MM.1S (cell line): ENCODE data around the gene PRKCB.

Experiments
- DNase-seq: peaks from one replicate; pipeline ENCODE4 v3.0.0-alpha.2; 2015
- H2AFZ ChIP-seq: fragments of 300-600 bp; sonication (generic); 2 replicates; pipeline ENCODE4 v1.6.0; 2016; ENCODE audit warnings: antibody characterized with exemption, low read length
- H3F3A ChIP-seq: fragments of 300-600 bp; sonication (generic); 2 replicates; pipeline ENCODE4 v1.6.1; 2016; ENCODE audit warnings: mild to moderate bottlenecking, antibody characterized with exemption, low read length, moderate library complexity, mixed read lengths; ENCODE audit not compliant: insufficient read depth
- H3K27ac ChIP-seq: fragments of 300-600 bp; sonication (generic); 2 replicates; pipeline ENCODE4 v1.5.1; 2016; ENCODE audit warnings: mild to moderate bottlenecking, low read length
- H3K27me3 ChIP-seq: fragments of 300-600 bp; sonication (generic); replicated peaks from 2 replicates; pipeline ENCODE4 v1.6.0; 2016; ENCODE audit warnings: low read length; ENCODE audit not compliant: insufficient read depth
- H3K36me3 ChIP-seq: fragments of 300-600 bp; sonication (generic); replicated peaks from 2 replicates; pipeline ENCODE4 v1.6.1; 2016; ENCODE audit warnings: mild to moderate bottlenecking, low read length, mixed read lengths; ENCODE audit not compliant: insufficient read depth
- H3K4me1 ChIP-seq: fragments of 300-600 bp; sonication (generic); 2 replicates; pipeline ENCODE4 v1.6.1; 2016; ENCODE audit warnings: low read length, mixed read lengths
- H3K4me2 ChIP-seq: fragments of 300-600 bp; sonication (generic); 2 replicates; pipeline ENCODE4 v1.6.0; 2016; ENCODE audit warnings: low read depth, low read length
- H3K4me3 ChIP-seq: fragments of 300-600 bp; sonication (generic); 2 replicates; pipeline ENCODE4 v1.5.1; 2016; ENCODE audit warnings: low read length, mixed read lengths
- H3K79me2 ChIP-seq: fragments of 300-600 bp; sonication (generic); 2 replicates; pipeline ENCODE4 v1.6.1; 2016; ENCODE audit warnings: mixed run types, low read length, mixed read lengths
- H3K9ac ChIP-seq: fragments of 300-600 bp; sonication (generic); 2 replicates; pipeline ENCODE4 v1.6.1; 2016; ENCODE audit warnings: low read length, mixed read lengths
- H3K9me2 ChIP-seq: fragments of 300-600 bp; sonication (generic); replicated peaks from 2 replicates; pipeline ENCODE4 v1.6.1; 2016; ENCODE audit warnings: mild to moderate bottlenecking, low read length, mixed read lengths; ENCODE audit not compliant: insufficient read depth
- H3K9me3 ChIP-seq: fragments of 300-600 bp; sonication (generic); replicated peaks from 2 replicates; pipeline ENCODE4 v1.6.1; 2016; ENCODE audit warnings: mild to moderate bottlenecking, low read length, mixed read lengths; ENCODE audit not compliant: insufficient read depth
- H4K20me1 ChIP-seq: fragments of 300-600 bp; sonication (generic); 2 replicates; pipeline ENCODE4 v1.6.1; 2016; ENCODE audit warnings: mild to moderate bottlenecking, low read length, moderate library complexity, mixed read lengths; ENCODE audit not compliant: insufficient read depth
- CTCF ChIP-seq: fragments of 300-600 bp; sonication (generic); IDR thresholded peaks from 2 replicates; pipeline ENCODE4 v1.5.1; 2016; ENCODE audit warnings: antibody characterized with exemption, low read length, mixed read lengths
- EZH2 ChIP-seq: fragments of 300-600 bp; sonication (generic); optimal IDR thresholded peaks from 2 replicates; pipeline ENCODE3; 2017; ENCODE audit warnings: low read depth, mild to moderate bottlenecking, antibody characterized with exemption, low read length, mixed read lengths
- EZH2phosphoT487 ChIP-seq: fragments of 300-600 bp; sonication (generic); IDR thresholded peaks from 2 replicates; pipeline ENCODE4 v1.6.1; 2018; ENCODE audit warnings: antibody characterized with exemption, low read length

Gene PRKCB

GRCh38 chr16:23871924-23872323 is 36.1 kb downstream of the PRKCB start:
- no peak for DNase-seq
- Histone ChIP-seq H3K4me3 (no peak overlapping the region), H3K4me1 (no peaks in the 10 kb centered on the region), H3K79me2 (no peaks in the 10 kb centered on the region), H3K27me3 (no peaks in the 10 kb centered on the region), H3K9me3 (no peaks in the 10 kb centered on the region), H3K9ac (no peak overlapping the region), H3F3A (no peaks in the 10 kb centered on the region), H3K9me2 (no peaks in the 10 kb centered on the region), H3K36me3 (no peaks in the 10 kb centered on the region), H3K4me2 (no peak overlapping the region), H4K20me1 (no peaks in the 10 kb centered on the region), H2AFZ (no peak overlapping the region), H3K27ac (no peak overlapping the region)
- TF ChIP-seq CTCF (no peak), EZH2phosphoT487 (no peak)

GRCh38 chr16:23874613-23875294 is 39.0 kb downstream of the PRKCB start:
- TF ChIP-seq CTCF, result no peak
- no peak for TF ChIP-seq EZH2
- no peak for TF ChIP-seq EZH2phosphoT487
- DNase-seq, result no peak
- H3K36me3 ChIP-seq, result no peaks in the 10 kb centered on the region
- no peak overlapping the region for H3K9ac ChIP-seq
- H3K4me1 ChIP-seq, result no peaks in the 10 kb centered on the region
- no peaks in the 10 kb centered on the region for H4K20me1 ChIP-seq
- no peak overlapping the region for H3K27ac ChIP-seq
- H3K9me3 ChIP-seq, result no peaks in the 10 kb centered on the region
- no peaks in the 10 kb centered on the region for H3K79me2 ChIP-seq
- no peaks in the 10 kb centered on the region for H3K27me3 ChIP-seq
- H3F3A ChIP-seq, result no peaks in the 10 kb centered on the region
- H3K4me3 ChIP-seq, result no peak overlapping the region
- no peaks in the 10 kb centered on the region for H3K9me2 ChIP-seq
- no peak overlapping the region for H2AFZ ChIP-seq
- no peak overlapping the region for H3K4me2 ChIP-seq

GRCh38 chr16:23876256-23876896 is 40.6 kb downstream of the PRKCB start:
- Histone ChIP-seq H3K27me3 (no peaks in the 10 kb centered on the region), H3K4me1 (no peaks in the 10 kb centered on the region), H2AFZ (no peak overlapping the region), H3K9me3 (no peaks in the 10 kb centered on the region), H3K4me2 (no peak overlapping the region), H3K79me2 (no peaks in the 10 kb centered on the region), H3K36me3 (no peaks in the 10 kb centered on the region), H3K9ac (no peak overlapping the region), H3F3A (no peaks in the 10 kb centered on the region), H3K4me3 (no peak overlapping the region), H3K9me2 (no peaks in the 10 kb centered on the region), H4K20me1 (no peaks in the 10 kb centered on the region), H3K27ac (no peak overlapping the region)
- DNase-seq, result no peak
- TF ChIP-seq EZH2 (no peak), EZH2phosphoT487 (no peak), CTCF (no peak)
